T-helper 2 cell treated with Interferon-gamma antibody and Interleukin-4, amounts not matched to agents 5 μg/mL and 100 μg/mL, for 36 hours (primary cell): Measurements from ENCODE around the gene ST3GAL2.
"Not testable (repeated sequence)": the region's sequence is repeated elsewhere in the genome, so short reads cannot be mapped to it uniquely, and the experiment has no call there.

Source experiments
- DNase-seq: peaks from one replicate; pipeline ENCODE4 v3.0.0; 2021; ENCODE audit warnings: low spot score
- H3K27ac Mint-ChIP-seq: one replicate; pipeline ENCODE4 v1.8.0; 2021; ENCODE audit warnings: mild to moderate bottlenecking, mixed read lengths
- H3K27me3 Mint-ChIP-seq: one replicate; pipeline ENCODE4 v1.8.0; 2021; ENCODE audit warnings: low read depth, mixed read lengths
- H3K36me3 Mint-ChIP-seq: one replicate; pipeline ENCODE4 v1.8.0; 2021; ENCODE audit warnings: low read depth, mixed read lengths
- H3K4me1 Mint-ChIP-seq: one replicate; pipeline ENCODE4 v1.8.0; 2021; ENCODE audit warnings: low read depth, mixed read lengths
- H3K4me3 Mint-ChIP-seq: one replicate; pipeline ENCODE4 v1.8.0; 2022; ENCODE audit warnings: mild to moderate bottlenecking, moderate library complexity, mixed read lengths
- H3K9me3 Mint-ChIP-seq: one replicate; pipeline ENCODE4 v1.8.0; 2021; ENCODE audit warnings: mixed read lengths

ST3GAL2 gene

DNA sequence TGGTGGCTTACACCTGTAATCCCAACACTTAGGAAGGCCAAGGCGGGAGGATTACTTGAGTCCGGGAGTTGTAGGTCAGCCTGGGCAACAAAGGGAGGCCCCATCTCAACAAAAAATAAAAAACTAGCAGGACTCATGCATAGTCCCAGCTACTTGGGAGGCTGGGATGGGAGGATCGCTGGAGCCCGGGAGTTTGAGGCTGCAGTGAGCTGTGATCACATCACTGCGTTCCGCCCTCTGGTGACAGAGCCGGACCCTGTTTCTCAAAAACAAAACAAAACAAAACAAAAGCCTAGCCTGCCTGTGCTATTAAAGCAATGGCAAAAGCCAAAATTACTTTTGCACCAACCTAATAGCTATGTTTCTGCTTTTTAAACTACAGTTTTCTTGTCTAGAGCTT lies 17.0 kb upstream of the ST3GAL2 start:
- no peaks in the 10 kb centered on the region for H3K36me3 Mint-ChIP-seq
- DNase-seq = no peak
- no peak overlapping the region for H3K27ac Mint-ChIP-seq
- H3K9me3 Mint-ChIP-seq = no peaks in the 10 kb centered on the region
- H3K27me3 Mint-ChIP-seq = no peaks in the 10 kb centered on the region
- H3K4me1 Mint-ChIP-seq = peaks cover 17% of the 10 kb centered on the region
- H3K4me3 Mint-ChIP-seq = peak overlapping the region; percentile 91

DNA sequence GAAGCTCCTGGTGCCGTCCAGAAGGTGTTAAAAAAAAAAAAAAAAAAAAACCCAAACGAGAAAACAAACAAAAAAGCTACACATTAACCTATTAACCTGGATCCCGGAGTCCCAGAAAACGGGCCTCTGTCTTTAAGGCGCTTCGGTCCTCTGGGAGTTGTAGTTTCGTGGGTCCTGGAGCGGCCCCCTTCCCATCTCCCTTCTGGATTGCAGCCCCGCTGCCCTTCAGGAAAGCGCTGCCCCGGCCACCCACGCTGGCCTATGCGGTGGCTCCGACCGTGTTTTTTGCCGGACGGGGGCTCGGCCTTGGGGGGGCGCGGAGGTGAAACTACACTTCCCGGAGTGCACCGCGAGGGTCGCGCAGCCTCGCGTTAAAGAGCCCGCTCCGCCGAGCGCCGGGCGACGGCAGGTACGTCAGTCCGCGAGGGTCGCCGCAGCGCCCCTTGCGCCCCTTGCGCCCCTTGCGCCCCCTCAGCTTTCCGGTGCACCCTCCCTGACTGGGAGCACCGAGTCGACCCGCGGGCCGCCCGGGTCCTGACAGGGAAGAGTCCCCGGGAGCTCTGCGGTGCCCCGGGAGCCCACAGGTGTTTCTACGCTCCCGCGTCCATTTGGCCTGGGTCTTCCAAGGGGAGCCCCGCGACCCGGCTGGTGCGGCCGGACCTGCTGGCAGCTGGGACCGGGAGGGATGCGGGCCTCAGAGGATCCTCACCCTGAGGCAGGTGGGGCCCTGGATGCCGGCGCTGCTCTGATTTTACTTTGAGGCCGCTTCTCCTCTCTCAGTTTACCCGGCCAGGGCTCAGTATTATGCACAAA lies 15.5 kb upstream of the ST3GAL2 start, which contains the start of gene FCSK:
Gene FCSK, plus strand, starts transcription at position 374 of the 813 bp plus-strand sequence. CDS start 8,596 bp downstream, outside the sequence.
- H3K27ac Mint-ChIP-seq = peak within 1 kb of the TSS; percentile 74
- peaks cover 17% of the 10 kb centered on the region for H3K4me1 Mint-ChIP-seq
- H3K4me3 Mint-ChIP-seq = peak within 1 kb of the TSS; percentile 91
- no peaks in the 10 kb centered on the region for H3K36me3 Mint-ChIP-seq
- H3K27me3 Mint-ChIP-seq = no peaks in the 10 kb centered on the region
- H3K9me3 Mint-ChIP-seq = no peaks in the 10 kb centered on the region
- peak; percentile 66 for DNase-seq

DNA sequence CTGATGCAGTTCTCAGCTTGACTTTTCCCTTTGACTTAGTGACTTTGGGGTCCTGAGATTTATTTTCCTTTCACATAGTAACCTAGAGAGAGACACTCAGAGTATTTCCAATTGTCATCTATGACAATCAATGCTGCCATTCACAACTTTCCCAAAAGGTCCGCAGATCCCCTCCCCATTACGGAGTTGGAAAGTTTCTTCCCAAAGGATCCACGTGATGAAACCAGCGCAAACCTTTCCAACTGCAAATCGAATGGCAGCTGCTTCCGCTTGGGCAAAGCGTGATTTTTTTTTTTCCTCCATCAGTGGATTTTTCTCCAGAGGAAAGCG lies 15.0 kb upstream of the ST3GAL2 start:
- Mint-ChIP-seq H3K4me1 (peaks cover 17% of the 10 kb centered on the region), H3K27ac (peak overlapping the region; percentile 74), H3K9me3 (no peaks in the 10 kb centered on the region), H3K4me3 (peak overlapping the region; percentile 91), H3K36me3 (no peaks in the 10 kb centered on the region), H3K27me3 (no peaks in the 10 kb centered on the region)
- no peak for DNase-seq

DNA sequence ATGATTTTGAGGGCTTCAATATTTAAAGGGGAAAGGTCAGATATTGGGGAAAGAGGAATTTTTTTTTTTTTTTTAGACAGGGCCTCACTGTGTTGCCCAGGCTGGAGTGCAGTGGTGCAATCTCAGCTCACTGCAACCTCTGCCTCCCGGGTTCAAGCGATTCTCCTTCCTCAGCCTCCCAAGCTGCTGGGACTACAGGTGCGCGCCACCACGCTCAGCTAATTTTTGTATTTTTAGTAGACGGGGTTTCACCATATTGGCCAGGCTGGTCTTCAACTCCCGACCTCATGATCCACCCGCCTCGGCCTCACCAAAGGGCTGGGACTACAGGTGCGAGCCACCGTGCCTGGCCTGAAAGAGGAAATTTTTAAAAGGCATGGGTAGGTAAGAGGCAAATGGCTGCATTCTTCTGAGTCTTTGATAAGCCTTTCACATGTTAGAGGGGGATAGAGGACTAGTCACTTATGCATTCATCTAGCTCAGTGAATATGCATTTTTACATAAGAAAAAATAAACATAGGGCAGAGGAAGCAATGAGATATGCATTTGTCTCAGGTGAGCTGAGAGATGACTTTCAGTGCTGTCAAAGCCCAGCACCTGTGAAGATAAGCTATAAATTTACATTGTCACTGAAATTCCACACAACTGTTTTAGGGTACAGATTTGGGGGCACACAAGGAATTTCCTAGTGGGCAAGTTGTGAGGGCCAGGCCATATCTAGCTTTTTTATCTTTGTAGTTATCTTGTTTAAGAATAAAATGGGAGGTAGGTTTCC lies 14.4 kb upstream of the ST3GAL2 start:
- DNase-seq = no peak
- Mint-ChIP-seq H3K27ac (peak overlapping the region; percentile 74), H3K36me3 (no peaks in the 10 kb centered on the region), H3K4me3 (peak overlapping the region; percentile 91), H3K27me3 (no peaks in the 10 kb centered on the region), H3K4me1 (peaks cover 17% of the 10 kb centered on the region), H3K9me3 (no peaks in the 10 kb centered on the region)

DNA sequence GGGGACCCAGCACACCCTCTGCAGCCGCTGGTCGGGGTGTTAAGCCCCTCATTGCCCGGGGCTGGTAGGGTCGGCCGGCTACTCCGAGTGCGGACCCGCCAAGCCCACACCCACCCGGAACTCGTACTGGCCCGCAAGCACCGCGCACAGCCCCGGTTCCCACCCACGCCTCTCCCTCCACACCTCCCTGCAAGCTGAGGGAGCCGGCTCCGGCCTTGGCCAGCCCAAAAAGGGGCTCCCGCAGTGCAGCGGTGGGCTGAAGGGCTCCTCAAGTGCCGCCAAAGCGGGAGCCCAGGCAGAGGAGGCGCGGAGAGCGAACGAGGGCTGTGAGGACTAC lies 12.1 kb upstream of the ST3GAL2 start:
- H3K4me1 Mint-ChIP-seq = peaks cover 13% of the 10 kb centered on the region
- DNase-seq, H3K36me3 Mint-ChIP-seq, H3K27ac Mint-ChIP-seq, H3K9me3 Mint-ChIP-seq, H3K4me3 Mint-ChIP-seq, H3K27me3 Mint-ChIP-seq: not testable (repeated sequence)

DNA sequence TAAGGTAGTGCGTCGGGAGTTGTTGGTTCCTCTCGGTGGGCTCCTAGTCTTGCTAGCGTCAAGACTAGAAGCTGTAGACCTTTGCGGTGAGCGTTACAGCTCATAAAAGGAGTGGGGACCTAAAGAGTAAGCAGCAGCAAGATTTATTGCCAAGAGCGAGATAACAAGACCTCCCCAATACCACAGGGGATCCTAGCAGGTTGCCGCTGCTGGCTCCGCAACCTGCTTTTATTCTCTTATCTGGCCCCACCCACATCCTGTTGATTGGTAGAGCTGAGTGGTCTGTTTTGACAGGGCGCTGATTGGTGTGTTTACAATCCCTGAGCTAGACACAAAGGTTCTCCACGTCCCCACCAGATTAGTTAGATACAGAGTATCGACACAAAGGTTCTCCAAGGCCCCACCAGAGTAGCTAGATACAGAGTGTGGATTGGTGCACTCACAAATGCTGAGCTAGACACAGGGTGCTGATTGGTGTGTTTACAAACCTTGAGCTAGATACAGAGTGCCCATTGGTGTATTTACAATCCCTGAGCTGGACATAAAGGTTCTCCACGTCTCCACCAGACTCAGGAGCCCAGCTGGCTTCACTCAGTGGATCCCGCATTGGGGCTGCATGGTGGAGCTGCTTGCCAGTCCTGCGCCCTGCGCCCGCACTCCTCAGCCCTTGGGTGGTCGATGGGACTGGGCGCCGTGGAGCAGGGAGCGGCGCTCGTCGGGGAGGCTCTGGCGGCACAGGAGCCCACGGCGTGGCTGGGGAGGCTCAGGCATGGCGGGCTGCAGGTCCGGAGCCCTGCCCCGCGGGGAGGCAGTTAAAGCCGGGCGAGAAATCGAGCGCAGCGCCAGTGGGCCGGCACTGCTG lies 11.5 kb upstream of the ST3GAL2 start:
- H3K4me3 Mint-ChIP-seq = not testable (repeated sequence)

DNA sequence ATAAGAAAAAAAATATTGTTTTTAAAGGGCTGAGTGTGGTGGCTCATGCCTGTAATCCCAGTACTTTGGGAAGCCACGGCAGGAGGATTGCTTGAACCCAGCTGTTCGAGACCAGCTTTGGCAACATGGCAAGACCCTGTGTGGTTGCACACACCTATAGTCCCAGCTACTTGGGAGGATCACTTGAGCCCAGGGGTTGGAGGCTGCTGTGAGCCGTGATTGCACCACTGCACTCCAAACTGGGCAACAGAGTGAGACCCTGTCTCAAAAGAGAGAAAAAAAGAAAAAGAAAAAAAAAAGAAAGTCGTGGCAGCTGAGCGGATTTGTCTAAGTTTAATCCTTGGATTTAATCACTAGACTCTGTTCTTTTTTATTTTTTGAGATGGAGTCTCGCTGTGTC lies 9.2 kb upstream of the ST3GAL2 start:
- no peak for DNase-seq
- Mint-ChIP-seq H3K4me3 (no peak overlapping the region), H3K27ac (no peak overlapping the region), H3K9me3 (no peaks in the 10 kb centered on the region), H3K4me1 (peaks cover 7% of the 10 kb centered on the region), H3K27me3 (peaks cover 2% of the 10 kb centered on the region), H3K36me3 (no peaks in the 10 kb centered on the region)

More for the DNA sequence above, 11.5 kb upstream of the ST3GAL2 start:
- peaks cover 13% of the 10 kb centered on the region for H3K4me1 Mint-ChIP-seq
- not testable (repeated sequence) for H3K27me3 Mint-ChIP-seq, DNase-seq, H3K9me3 Mint-ChIP-seq, H3K36me3 Mint-ChIP-seq
- H3K27ac Mint-ChIP-seq = peak overlapping the region; percentile 11

DNA sequence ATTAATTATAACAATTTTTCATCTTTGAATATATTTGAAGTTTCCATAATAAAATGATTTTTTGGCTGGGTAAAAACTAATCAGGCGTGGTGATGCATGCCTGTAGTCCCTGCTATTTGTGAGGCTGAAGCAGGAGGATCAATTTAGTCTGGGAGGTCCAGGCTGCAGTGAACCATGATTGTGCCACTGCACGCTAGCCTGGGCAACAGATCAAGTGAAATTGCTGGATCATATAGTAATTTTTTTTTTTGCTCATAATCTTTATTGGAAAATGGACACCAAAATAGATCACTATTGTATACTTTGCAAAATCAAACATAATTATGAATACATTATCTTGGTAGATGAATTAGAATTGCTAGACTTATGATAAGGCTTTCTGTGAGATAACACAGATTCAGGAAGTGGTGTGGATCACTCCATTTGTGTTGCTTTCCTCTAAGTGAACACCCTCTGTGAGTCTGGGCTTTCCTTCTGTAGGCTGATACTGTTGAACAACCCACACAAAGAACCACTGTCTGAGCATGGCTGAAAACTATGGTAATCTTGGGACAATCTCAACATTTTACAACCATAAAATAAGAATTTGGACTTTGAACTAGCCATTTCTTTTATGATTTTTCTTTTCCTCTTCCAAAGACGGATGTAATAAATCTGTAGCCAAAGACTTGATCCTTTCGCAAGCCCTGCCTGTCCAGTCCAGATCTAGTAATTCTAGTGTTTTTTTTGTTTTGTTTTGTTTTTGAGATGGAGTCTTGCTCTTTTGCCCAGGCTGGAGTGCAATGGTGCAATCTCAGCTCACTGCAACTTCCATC lies 5.6 kb upstream of the ST3GAL2 start:
- Mint-ChIP-seq H3K36me3 (no peaks in the 10 kb centered on the region), H3K9me3 (no peaks in the 10 kb centered on the region), H3K4me1 (peaks cover 4% of the 10 kb centered on the region), H3K4me3 (no peak overlapping the region), H3K27ac (no peak overlapping the region), H3K27me3 (peaks cover 2% of the 10 kb centered on the region)
- no peak for DNase-seq

DNA sequence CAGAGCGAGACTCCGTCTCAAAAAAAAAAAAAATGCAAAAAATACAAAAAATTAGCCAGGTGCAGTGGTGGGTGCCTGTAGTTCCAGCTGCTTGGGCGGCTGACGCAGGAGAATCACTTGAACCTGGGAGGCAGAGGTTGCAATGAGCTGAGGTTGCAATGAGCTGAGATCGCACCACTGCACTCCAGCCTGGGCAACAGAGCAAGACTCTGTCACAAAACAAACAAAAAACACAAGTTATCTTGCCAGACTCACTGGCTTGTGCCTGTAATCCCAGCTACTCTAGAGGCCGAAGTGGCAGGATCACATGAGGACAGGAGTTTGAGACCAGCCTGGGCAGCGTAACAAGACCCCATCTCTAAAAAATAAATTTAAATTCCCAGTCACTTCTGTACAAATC lies 3.4 kb upstream of the ST3GAL2 start:
- H3K4me3 Mint-ChIP-seq = no peak overlapping the region
- H3K4me1 Mint-ChIP-seq = peaks cover 16% of the 10 kb centered on the region
- no peak overlapping the region for H3K27ac Mint-ChIP-seq
- peaks cover 2% of the 10 kb centered on the region for H3K27me3 Mint-ChIP-seq
- no peaks in the 10 kb centered on the region for H3K9me3 Mint-ChIP-seq
- H3K36me3 Mint-ChIP-seq = peaks cover 7% of the 10 kb centered on the region
- no peak for DNase-seq

DNA sequence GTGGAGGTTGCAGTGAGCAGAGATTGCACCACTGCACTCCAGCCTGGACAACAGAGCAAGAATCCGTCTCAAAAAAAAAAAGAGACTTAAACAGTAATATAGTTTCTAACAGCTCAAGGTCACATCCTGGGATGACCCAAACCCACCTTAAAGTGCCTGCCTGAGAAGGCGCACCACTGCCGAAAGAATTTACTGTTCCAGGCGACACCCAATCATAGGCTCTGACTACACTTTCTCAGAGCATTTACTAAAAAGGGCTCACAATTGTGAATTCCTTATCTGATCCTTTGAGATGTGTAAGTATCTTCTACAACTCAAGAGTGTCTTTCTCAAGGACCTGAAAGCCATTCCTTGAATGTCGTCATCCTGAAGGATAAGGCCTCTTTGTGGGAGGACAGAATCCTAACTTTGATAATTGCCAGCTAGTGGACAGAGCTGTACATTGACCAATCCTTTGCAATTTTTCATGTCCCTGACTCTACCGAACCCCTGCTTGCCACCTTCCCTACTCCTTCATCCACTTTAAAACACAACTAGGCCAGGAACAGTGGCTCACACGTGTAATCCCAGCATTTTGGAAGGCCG lies 2.6 kb upstream of the ST3GAL2 start:
- no peak for DNase-seq
- peaks cover 8% of the 10 kb centered on the region for H3K36me3 Mint-ChIP-seq
- no peak overlapping the region for H3K4me3 Mint-ChIP-seq
- H3K9me3 Mint-ChIP-seq = no peaks in the 10 kb centered on the region
- peaks cover 23% of the 10 kb centered on the region for H3K4me1 Mint-ChIP-seq
- no peak overlapping the region for H3K27ac Mint-ChIP-seq
- H3K27me3 Mint-ChIP-seq = peaks cover 2% of the 10 kb centered on the region

DNA sequence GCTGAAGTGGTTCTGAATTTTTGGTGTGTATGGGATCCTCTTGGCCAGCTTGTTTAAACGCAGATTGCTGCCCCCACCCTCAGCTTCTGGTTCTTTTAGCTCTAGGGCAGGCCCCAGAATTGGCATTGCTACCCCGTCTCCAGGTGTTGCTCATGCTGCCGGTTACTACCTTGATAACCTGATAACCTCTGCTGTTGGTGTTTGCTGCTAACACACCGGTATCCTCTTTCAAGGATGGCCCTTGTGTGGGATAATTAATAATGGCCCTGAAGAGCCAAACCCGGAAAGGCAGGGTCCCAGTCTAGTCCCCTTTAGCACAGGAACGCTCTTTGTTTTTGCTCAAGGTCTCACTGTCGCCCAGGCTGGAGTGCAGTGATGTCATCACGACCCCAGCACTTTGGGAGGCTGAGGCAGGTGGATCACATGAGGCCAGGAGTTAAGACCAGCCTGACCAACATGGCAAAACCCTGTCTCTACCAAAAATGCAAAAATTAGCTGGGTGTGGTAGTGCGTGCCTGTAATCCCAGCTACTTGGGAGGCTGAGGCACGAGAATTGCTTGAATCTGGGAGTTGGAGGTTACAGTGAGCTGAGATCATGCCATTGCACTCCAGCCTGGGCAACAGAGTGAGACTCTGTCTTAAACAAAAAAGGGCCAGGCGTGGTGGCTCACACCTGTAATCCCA lies 1.3 kb upstream of the ST3GAL2 start:
- DNase-seq = no peak
- Mint-ChIP-seq H3K4me3 (peak overlapping the region; percentile 97), H3K9me3 (no peaks in the 10 kb centered on the region), H3K4me1 (peaks cover 25% of the 10 kb centered on the region), H3K27me3 (peaks cover 2% of the 10 kb centered on the region), H3K27ac (no peak overlapping the region), H3K36me3 (peaks cover 8% of the 10 kb centered on the region)

DNA sequence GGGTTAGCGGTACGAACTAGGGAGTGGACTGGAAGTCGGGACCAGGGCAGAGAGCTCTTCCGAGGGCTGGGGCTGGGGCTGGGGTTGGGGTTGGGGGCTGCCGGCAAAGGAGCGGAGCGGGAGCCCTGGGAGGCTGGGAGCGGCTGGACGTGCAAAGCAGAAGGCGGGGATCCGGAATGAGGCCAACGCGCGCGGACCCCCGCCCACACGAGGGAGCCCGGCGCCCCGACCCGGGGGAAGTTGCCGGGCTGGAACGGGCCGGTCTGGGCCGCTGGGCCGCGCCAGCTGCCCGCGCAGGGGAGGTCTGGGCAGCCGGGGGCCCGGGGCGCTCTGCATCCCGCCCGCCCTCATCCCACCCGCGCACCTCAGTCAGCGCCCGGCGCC lies 323 bp downstream of the ST3GAL2 start:
- Mint-ChIP-seq H3K27me3 (no peaks in the 10 kb centered on the region), H3K9me3 (no peaks in the 10 kb centered on the region), H3K4me1 (peaks cover 22% of the 10 kb centered on the region), H3K27ac (peak overlapping the region; percentile 92), H3K36me3 (peaks cover 11% of the 10 kb centered on the region), H3K4me3 (peak overlapping the region; percentile 95)
- no peak for DNase-seq
